GM13976 (cell line): ENCODE data around the gene GGT7.

Experiments used
- DNase-seq: peaks from one replicate; pipeline ENCODE4 v3.0.0; 2012; ENCODE audit warnings: low spot score
- CTCF ChIP-seq: IDR thresholded peaks from 2 replicates; pipeline ENCODE4 v1.5.1; 2012; ENCODE audit warnings: borderline replicate concordance, mild to moderate bottlenecking; ENCODE audit not compliant: insufficient read depth; ENCODE audit errors: extremely low read depth, missing control alignments, control extremely low read depth
- in situ Hi-C: fragments of 300-500 bp; cut with MboI; formaldehyde crosslinking; loops from one replicate; pipeline ENCODE4 v1.12.0; 2022; ENCODE audit warnings: low sequenced_read_pairs, mixed read lengths, inconsistent platforms; ENCODE audit not compliant: unreplicated experiment

The GGT7 gene

DNA sequence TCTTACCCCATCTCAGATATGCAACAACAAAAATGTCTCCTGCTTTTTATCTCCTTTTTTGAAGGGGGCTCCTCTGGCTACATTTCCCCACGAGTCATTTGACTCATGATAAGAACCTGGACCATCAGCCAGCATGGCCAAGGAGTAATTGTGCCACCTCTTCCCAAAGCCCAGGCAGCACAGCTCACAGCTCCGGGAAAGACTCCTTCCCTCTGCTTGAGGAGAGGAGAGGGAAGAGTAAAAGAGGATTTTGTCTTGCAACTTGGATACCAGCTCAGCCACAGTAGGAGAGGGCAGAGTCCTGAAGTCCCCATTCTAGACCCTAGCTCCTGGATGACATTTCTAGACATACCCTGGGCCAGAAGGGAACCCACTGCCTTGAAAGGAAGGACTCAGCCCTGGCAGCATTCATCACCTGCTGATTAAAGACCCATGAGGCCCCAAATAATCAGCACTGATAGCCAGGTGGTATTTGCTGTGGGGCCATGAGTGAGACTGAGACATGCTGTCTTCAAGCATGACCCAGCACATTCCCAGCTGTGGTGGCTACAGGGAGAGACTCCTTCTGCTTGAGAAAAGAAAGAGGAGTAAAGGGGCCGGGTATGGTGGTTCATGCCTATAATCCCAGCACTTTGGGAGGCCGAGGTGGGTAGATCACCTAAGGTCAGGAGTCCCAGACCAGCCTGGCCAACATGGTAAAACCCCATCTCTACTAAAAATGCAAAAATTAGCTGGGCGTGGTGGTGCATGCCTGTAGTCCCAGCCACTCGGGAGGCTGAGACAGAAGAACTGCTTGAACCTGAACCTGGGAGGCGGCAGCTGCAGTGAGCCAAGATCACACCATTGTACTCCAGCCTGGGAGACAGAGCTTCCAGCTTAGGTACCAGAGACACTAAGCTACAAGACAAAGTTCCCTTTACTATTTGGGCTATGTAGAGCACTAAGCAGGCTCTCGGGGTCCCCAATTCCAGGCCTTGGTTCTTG lies 75.4 kb downstream of the GGT7 start:
- no peak for TF ChIP-seq CTCF
- DNase-seq, result no peak
- in situ Hi-C loops, result no loop called here
